Brain pericyte (primary cell): ENCODE measurements around the gene QRFP.

ENCODE experiments used
- DNase-seq: peaks from one replicate; pipeline ENCODE4 v3.0.0-alpha.2; 2012; ENCODE audit warnings: low read depth, low spot score

QRFP gene

GRCh38 chr9:130872093-130872492 lies 24.5 kb downstream of the QRFP start:
- DNase-seq: no peak

DNA sequence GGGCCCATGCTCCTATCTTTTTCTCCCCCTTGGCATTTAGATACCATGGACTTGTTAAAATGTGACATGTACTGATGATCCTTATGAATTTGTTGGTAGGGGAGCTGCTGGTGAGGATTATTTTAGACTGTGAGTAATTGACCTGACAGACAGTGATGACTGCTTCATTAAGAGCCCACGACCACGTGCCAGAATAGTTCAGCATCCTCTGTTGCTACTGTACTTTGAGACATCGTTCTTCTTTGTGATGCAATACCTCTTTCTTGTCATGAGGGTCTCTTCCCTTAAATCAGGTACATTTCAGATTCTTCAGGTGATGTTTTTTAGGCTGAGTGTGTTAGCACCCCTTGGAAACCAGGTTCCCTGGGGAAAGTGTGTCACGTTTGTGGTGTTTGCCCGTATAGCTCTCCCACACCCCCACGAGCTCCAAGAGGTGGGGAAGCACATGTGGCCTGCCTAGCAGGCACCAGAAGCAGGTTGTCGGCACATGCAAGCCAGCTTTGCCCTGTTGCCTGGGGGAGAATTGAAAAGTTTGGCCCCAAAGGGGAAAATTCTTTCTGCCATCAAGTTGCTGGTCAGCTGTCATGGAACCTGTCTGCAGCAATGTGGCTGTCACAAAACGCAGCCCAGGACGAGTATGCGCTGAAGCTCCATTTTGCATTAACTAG lies 25.1 kb downstream of the QRFP start:
- no peak for DNase-seq

- no peak for DNase-seq
Measured at GRCh38 chr9:130870491-130871381, 25.9 kb downstream of the QRFP start.

DNA sequence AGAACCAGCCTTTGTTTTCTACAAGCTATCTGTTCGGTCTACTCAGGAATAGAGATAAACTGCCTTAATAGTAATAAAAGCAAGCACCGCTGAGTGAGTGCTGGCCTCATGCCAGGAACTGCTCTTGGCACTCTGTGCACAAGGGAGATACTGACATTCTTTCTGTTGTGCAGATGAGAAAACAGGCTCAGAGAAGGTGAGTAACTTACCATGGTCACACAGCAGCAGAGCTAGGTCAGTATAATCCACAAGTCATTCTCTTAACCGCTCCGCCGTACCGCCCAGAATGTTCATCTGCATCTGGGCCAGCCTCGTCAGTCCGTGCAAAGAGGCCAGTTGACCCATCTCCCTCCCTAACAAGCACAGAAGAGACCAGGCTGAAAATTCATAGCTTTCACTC lies 27.4 kb downstream of the QRFP start:
- no peak for DNase-seq

- DNase-seq: no peak
Measured at GRCh38 chr9:130868230-130868629, 28.4 kb downstream of the QRFP start.

- no peak for DNase-seq
Measured at GRCh38 chr9:130867556-130867955, 29.1 kb downstream of the QRFP start.

DNA sequence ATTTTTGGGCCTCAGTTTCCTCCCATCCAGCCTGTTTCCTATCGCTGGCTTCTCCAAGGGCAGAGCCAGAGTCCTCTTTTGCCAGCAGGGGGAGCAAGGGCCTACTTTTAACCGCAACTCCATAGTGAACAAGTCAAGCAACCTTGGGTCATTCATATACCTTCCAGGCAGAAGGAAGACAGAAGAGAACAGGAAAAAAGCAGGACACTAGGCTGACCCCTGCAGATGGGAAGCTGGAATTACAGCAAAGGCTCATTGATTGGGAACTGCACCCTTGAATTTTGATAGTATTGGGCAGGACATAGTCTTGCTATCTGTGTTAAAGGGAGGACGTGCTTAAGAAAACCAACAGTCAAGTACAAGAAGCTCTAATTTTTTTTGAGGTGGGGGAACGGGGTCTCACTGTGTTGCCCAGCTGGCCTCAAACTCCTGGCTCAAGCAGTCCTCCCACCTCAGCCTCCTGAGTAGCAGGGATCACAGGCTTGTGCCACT lies 30.1 kb downstream of the QRFP start:
- no peak for DNase-seq

DNA sequence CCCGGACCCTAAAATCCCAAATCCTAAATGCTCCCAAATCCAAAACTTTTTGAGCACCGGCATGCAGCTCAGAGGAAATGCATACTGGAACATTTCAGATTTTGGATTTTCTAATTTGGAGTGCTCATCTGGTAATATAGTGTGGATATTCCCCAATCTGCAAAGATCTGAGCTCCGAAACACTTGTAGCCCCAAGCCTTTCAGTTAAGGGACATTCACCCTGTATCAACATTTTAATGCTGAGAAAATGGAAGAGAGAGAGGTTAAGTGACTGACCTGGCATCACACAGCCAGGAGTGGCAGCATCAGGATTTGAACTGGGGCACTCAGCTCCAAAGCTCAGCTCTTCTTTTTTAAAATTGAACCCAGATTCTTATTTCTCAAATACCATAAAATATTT lies 30.7 kb downstream of the QRFP start:
- DNase-seq: no peak

- DNase-seq: no peak
Measured at GRCh38 chr9:130864541-130864940, 32.1 kb downstream of the QRFP start.

DNA sequence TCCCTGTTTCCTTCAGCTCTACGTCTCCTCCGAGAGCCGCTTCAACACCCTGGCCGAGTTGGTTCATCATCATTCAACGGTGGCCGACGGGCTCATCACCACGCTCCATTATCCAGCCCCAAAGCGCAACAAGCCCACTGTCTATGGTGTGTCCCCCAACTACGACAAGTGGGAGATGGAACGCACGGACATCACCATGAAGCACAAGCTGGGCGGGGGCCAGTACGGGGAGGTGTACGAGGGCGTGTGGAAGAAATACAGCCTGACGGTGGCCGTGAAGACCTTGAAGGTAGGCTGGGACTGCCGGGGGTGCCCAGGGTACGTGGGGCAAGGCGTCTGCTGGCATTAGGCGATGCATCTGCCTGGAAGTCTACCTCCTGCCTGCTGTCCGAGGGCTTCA lies 33.9 kb downstream of the QRFP start:
- no peak for DNase-seq

- DNase-seq: no peak
Measured at GRCh38 chr9:130862217-130862616, 34.4 kb downstream of the QRFP start.

GRCh38 chr9:130861372-130862180 lies 35.0 kb downstream of the QRFP start:
- DNase-seq: no peak

DNA sequence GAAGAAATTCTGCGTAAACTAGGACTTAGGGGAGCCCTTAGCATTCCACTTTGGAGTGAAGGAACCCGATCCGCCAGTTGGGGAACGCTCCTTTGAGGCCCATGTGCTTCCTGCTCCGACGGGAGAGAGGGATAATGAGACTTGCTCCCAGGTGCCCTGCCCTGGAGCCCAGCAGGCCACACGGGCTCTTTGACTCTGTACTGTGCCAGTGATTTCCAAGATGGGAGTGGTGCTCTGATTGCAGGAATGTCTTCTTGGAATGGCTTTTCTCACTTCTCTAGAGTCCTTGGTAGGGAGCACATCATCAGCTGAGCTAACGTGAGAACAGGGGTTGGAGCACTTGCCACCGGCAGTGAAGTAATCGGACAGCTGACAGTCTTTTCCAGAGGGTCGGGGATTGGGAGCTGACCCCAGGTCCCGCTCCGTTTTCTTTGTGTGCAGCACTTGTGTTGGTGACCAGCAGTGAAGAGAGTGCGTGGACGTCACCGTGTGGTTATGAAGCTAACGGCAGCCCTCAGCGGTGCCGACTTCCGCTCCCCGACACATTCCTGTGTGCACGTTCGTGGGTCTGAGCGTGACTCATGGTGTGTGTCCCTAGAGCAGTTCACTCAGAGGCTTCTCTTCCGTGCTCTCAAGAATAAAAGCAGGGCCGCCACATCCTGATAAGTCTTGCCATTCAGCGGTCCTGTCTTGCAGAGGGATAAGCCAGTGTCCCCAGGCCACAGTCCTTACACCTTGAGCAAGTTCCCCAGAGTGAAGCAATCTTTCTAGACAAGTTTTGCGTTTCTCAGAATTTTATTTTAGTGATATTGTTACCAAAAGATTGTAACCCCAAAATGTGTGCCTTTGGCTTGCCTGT lies 35.9 kb downstream of the QRFP start:
- peak; percentile 74 for DNase-seq

DNA sequence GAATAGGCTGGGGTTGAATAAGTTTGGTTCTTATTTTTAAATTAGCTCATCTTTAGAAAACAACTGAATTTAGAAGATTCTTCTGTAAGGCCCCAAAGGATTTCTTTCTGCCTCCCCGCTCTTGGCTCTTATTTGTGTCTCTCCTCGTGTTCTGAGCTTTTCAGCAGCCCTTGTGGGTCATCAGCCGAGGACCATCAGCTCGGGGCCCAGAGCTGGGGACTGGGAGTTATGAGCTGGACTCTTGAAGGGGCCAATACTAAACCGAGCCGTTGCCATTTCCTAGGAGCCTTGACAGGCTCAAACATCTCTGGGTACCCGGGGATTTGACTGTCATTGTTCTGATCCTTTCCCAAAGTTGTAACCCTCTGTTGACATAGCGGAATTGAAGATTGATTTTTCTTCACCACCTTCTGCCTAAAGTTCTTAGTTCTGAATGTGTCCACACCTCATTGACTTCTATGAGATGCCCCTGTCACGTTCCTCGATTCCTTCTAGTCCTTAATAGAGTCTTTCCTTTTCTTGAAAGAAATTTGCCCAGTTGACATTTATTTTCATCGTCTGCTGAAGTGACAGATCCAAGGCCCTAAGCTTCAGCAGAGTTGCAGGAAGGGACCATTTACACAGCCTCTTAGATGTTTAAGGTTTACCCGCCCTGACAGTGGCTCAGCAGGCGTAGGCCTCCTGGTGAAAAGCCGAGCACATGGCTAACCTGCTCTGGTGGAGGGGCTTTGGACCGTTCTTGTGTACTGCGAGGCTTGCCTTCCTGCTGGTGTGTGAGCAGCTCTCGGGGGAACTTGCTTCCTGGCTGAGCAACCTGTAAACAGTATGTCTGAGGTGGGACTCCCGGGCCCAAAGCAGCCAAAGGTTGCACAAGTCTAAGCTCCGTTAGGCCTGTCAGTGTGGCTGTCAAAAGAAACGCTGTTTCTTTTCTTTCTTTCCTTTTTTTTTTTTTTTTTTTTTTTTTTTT lies 37.6 kb downstream of the QRFP start:
- no peak for DNase-seq

DNA sequence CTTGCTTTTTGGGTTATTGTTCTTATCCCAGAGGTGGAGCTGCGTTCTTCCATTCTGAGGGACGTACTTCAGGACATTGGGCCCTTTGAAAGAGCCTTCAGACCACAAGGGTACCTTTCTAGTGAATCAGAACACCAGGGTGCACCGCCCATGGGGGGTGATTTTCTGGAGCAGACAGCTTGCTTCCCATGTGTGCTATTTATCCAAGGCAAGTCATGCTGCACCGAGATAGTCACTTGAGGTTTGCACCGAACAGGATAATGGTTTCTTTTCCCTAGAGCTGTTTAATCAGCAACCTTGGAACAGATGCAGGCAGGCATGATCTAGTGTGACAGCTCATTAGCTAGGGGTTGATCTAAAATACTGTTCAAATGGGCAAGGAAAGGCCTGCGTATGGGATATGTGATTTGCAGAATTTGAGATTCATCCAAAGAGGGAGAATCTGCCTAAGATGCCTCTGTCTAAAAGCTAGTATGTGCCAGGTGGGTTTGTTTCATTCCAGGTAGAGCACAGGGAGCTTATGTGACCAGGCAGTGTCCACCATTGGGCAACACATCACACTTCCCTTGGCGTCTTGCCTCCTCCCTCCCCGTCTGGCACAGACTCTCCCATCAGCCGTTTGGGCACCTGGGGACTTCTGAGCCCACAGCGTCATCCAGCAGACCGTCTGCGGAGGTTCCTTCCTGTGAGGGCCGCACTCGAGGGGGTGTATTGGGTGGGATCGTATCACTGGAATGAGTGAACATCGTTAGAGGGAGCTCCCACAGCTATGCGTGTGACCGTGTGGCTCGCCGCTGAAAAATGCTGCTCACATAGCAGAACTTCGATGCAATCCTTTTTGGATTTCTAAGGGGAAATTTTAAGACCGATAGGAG lies 38.5 kb downstream of the QRFP start:
- DNase-seq: no peak

GRCh38 chr9:130856474-130856873 lies 40.1 kb downstream of the QRFP start:
- DNase-seq: no peak

GRCh38 chr9:130854835-130855234 lies 41.8 kb downstream of the QRFP start:
- DNase-seq: no peak

- no peak for DNase-seq
Measured at GRCh38 chr9:130854092-130854491, 42.5 kb downstream of the QRFP start.

DNA sequence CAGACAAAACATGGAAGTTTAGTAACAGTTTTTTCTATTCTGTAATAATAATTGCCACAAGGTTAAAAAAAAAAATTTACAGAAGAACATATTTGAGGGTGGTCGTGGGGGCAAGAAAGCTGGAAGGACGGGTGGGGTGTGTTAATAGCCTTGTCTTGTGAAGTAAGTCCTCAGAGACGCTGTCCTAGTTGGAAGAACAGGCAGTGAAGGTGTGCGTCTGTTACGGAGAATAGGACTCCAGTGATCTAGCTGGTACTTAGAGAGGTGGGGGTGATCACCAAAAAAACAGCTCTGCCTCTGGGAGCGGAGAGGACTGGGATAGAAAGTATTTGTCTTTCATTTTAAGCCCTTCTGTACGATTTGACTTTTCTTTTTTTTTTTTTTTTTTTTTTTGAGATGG lies 43.8 kb downstream of the QRFP start:
- no peak for DNase-seq
